Measurements from ENCODE around the gene POC1B.

POC1B gene

DNA sequence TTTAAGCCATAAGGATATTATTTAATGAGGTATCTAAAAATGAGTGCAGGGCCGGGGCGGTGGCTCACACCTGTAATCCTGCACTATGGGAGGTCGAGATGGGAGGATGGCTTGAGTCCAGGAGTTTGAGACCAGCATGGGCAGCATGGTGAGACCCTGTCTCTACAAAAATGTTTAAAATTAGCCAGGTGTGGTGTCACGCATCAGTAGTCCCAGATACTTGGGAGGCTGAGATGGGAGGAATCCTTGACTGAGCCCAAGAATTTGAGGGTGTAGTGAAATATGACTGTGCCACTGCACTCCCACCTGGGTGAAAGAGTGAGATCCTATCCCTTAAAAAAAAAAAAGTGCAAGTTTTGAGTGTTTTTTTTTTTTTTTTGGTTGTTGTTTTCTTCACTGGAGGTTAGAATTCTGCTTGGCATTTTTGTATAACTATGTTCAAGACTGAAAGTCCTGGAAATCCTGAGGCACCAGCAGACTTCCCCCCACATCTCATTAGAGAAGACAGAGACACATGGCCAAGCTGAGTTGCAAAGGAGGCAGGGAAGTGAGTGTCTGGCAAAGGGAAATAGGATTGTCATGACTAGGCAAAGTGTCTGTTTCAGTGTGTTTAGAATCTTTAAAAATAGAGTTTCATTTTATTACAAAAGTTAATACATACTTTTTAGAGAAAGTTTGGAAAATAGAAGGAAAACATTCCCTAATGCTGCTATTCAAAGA lies 120.1 kb downstream of the POC1B start:
- H3K36me3 ChIP-seq (ENCODE audit: insufficient read depth, low read depth, low read length): no peaks in the 10 kb centered on the region
- no peak overlapping the region for H3K4me3 ChIP-seq (ENCODE audit: low read length)
- H3K27ac ChIP-seq (ENCODE audit: low read length): no peak overlapping the region
- H3K27me3 ChIP-seq (ENCODE audit: insufficient read depth, low read length): no peaks in the 10 kb centered on the region
- H3K4me1 ChIP-seq (ENCODE audit: insufficient read depth, low read length): no peaks in the 10 kb centered on the region
- H3K9me3 ChIP-seq (ENCODE audit: insufficient read depth, low read depth, low read length): no peaks in the 10 kb centered on the region
- H3K9ac ChIP-seq (ENCODE audit: low read depth, low read length): no peak overlapping the region

- Histone ChIP-seq H3K4me3 (ENCODE audit: low read length) (no peak overlapping the region), H3K9ac (ENCODE audit: low read depth, low read length) (no peak overlapping the region), H3K9me3 (ENCODE audit: insufficient read depth, low read depth, low read length) (no peaks in the 10 kb centered on the region), H3K36me3 (ENCODE audit: insufficient read depth, low read depth, low read length) (no peaks in the 10 kb centered on the region), H3K27me3 (ENCODE audit: insufficient read depth, low read length) (no peaks in the 10 kb centered on the region), H3K4me1 (ENCODE audit: insufficient read depth, low read length) (no peaks in the 10 kb centered on the region), H3K27ac (ENCODE audit: low read length) (no peak overlapping the region)
These were observed 124.3 kb downstream of the POC1B start for GRCh38 chr12:89401433-89402058.

DNA sequence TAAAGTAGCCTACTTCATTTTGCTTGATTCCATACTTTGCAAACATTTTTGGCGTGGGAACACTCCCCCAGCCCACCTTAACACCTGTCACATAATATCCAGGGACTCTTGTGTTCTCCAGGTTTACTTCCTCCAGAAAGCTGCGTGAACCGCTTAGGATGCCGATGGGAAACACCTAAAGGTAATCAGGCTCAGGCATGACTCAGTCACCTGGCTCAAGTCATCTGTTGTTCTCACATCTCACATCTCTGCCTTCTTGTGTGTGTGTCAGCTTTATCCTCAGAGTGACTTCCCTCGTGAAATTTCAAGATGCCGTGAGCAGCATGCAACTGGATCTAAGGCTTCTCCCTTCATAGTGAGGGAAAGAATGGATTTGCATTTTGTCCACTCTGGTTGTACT lies 125.4 kb downstream of the POC1B start:
- Histone ChIP-seq H3K4me1 (ENCODE audit: insufficient read depth, low read length) (no peaks in the 10 kb centered on the region), H3K9me3 (ENCODE audit: insufficient read depth, low read depth, low read length) (no peaks in the 10 kb centered on the region), H3K27me3 (ENCODE audit: insufficient read depth, low read length) (no peaks in the 10 kb centered on the region), H3K4me3 (ENCODE audit: low read length) (no peak overlapping the region), H3K36me3 (ENCODE audit: insufficient read depth, low read depth, low read length) (no peaks in the 10 kb centered on the region), H3K9ac (ENCODE audit: low read depth, low read length) (no peak overlapping the region), H3K27ac (ENCODE audit: low read length) (no peak overlapping the region)

DNA sequence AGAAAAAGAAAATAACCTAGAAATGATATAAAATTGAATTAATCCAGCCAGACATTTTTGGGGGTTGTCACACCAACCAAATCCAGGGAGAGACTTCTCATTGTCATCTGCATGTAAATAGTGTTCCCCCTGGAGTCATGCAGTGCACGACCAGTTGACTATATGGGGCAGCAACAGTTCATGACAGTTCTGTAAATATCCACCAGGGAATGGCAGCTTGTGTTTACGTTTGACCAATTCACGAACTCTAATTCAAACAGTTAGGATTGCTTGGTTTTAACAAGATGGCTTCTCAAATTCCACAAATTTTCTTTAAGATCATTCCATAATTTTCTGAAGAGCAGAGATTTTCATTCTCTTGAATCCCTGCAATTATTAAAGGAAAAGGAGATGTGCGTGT lies 130.1 kb downstream of the POC1B start:
- H3K4me1 ChIP-seq (ENCODE audit: insufficient read depth, low read length): no peaks in the 10 kb centered on the region
- no peaks in the 10 kb centered on the region for H3K27me3 ChIP-seq (ENCODE audit: insufficient read depth, low read length)
- no peak overlapping the region for H3K4me3 ChIP-seq (ENCODE audit: low read length)
- no peaks in the 10 kb centered on the region for H3K36me3 ChIP-seq (ENCODE audit: insufficient read depth, low read depth, low read length)
- H3K27ac ChIP-seq (ENCODE audit: low read length): no peak overlapping the region
- no peak overlapping the region for H3K9ac ChIP-seq (ENCODE audit: low read depth, low read length)
- H3K9me3 ChIP-seq (ENCODE audit: insufficient read depth, low read depth, low read length): no peaks in the 10 kb centered on the region

DNA sequence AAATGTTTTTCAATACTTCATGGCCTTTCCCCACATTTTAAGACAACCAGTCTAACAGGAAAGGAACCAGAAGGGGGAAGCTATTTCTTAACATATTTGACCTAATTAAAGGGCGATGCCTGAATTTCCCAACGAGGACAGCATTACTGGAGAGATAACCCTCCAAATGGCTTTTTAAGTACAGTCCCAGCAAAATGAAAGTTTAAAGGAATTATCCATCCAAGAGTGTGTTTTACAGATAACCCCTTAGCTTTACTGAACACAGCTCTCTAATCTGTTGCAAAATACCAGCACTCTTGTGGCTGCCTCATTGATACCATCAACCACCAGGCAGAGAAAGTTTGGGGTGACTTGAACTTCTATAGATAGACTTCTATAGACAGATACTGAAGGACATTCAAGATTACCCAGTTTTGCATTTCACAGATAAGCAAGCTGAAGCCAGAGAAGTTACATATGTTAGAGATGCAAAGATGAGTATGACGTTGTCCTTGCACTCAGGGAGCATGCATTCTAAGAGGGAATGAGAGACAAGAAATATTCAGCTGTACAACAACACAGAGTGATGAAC lies 132.2 kb downstream of the POC1B start:
- Histone ChIP-seq H3K9me3 (ENCODE audit: insufficient read depth, low read depth, low read length) (no peaks in the 10 kb centered on the region), H3K27ac (ENCODE audit: low read length) (no peak overlapping the region), H3K27me3 (ENCODE audit: insufficient read depth, low read length) (no peaks in the 10 kb centered on the region), H3K9ac (ENCODE audit: low read depth, low read length) (no peak overlapping the region), H3K4me1 (ENCODE audit: insufficient read depth, low read length) (no peaks in the 10 kb centered on the region), H3K4me3 (ENCODE audit: low read length) (no peak overlapping the region), H3K36me3 (ENCODE audit: insufficient read depth, low read depth, low read length) (no peaks in the 10 kb centered on the region)

DNA sequence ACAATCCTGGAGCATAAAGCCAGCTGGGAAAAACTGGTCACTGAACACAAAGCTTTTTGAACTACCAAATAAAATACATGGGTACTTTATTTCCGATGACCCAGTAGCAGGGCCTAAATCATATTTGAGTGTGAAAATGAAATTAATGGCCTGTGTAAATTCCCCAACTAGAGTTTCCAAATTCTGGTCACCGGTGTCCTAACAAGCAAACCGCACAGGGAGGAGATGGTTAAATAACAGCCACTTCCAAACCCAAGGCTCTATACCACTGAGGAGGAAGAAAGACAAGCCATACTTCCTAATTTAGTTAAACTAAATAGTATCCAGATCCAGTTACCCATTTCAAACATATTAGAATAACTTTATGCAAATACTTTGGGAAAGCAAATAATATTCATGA lies 133.5 kb downstream of the POC1B start:
- Histone ChIP-seq H3K9ac (ENCODE audit: low read depth, low read length) (no peak overlapping the region), H3K4me1 (ENCODE audit: insufficient read depth, low read length) (no peaks in the 10 kb centered on the region), H3K36me3 (ENCODE audit: insufficient read depth, low read depth, low read length) (no peaks in the 10 kb centered on the region), H3K9me3 (ENCODE audit: insufficient read depth, low read depth, low read length) (no peaks in the 10 kb centered on the region), H3K27me3 (ENCODE audit: insufficient read depth, low read length) (no peaks in the 10 kb centered on the region), H3K27ac (ENCODE audit: low read length) (no peak overlapping the region), H3K4me3 (ENCODE audit: low read length) (no peak overlapping the region)

GRCh38 chr12:89391726-89392336 lies 134.0 kb downstream of the POC1B start:
- no peak overlapping the region for H3K27ac ChIP-seq (ENCODE audit: low read length)
- H3K36me3 ChIP-seq (ENCODE audit: insufficient read depth, low read depth, low read length): no peaks in the 10 kb centered on the region
- no peak overlapping the region for H3K9ac ChIP-seq (ENCODE audit: low read depth, low read length)
- H3K4me3 ChIP-seq (ENCODE audit: low read length): no peak overlapping the region
- H3K27me3 ChIP-seq (ENCODE audit: insufficient read depth, low read length): no peaks in the 10 kb centered on the region
- H3K9me3 ChIP-seq (ENCODE audit: insufficient read depth, low read depth, low read length): no peaks in the 10 kb centered on the region
- no peaks in the 10 kb centered on the region for H3K4me1 ChIP-seq (ENCODE audit: insufficient read depth, low read length)

- Histone ChIP-seq H3K36me3 (ENCODE audit: insufficient read depth, low read depth, low read length) (no peaks in the 10 kb centered on the region), H3K4me1 (ENCODE audit: insufficient read depth, low read length) (peaks cover 3% of the 10 kb centered on the region), H3K9me3 (ENCODE audit: insufficient read depth, low read depth, low read length) (no peaks in the 10 kb centered on the region), H3K27me3 (ENCODE audit: insufficient read depth, low read length) (no peaks in the 10 kb centered on the region), H3K4me3 (ENCODE audit: low read length) (no peak overlapping the region), H3K9ac (ENCODE audit: low read depth, low read length) (no peak overlapping the region), H3K27ac (ENCODE audit: low read length) (no peak overlapping the region)
These were observed 134.8 kb downstream of the POC1B start for GRCh38 chr12:89390802-89391673.

GRCh38 chr12:89389755-89390661 lies 135.8 kb downstream of the POC1B start:
- Histone ChIP-seq H3K27me3 (ENCODE audit: insufficient read depth, low read length) (no peaks in the 10 kb centered on the region), H3K36me3 (ENCODE audit: insufficient read depth, low read depth, low read length) (no peaks in the 10 kb centered on the region), H3K9ac (ENCODE audit: low read depth, low read length) (no peak overlapping the region), H3K27ac (ENCODE audit: low read length) (no peak overlapping the region), H3K9me3 (ENCODE audit: insufficient read depth, low read depth, low read length) (no peaks in the 10 kb centered on the region), H3K4me1 (ENCODE audit: insufficient read depth, low read length) (peaks cover 8% of the 10 kb centered on the region), H3K4me3 (ENCODE audit: low read length) (no peak overlapping the region)

DNA sequence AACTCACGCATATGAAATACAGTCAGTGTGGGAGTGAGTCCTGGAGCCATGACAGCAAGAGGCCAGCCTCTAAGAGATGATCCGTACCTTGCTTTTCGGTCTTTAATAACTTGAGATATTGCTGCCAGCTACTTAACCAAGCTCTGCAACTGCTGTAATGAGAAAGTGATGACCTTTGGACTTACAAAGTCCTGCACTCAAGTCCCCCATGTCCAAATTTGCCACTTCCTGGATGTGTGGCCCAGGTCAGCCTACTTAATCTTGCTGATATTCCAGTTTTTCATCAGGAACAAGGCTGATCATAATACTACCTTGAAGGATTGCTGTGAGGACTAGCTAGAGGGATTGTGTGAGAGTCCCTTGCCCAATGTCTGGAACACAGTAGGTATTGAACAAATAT lies 139.7 kb downstream of the POC1B start:
- Histone ChIP-seq H3K9me3 (ENCODE audit: insufficient read depth, low read depth, low read length) (no peaks in the 10 kb centered on the region), H3K4me3 (ENCODE audit: low read length) (no peak overlapping the region), H3K27me3 (ENCODE audit: insufficient read depth, low read length) (no peaks in the 10 kb centered on the region), H3K27ac (ENCODE audit: low read length) (no peak overlapping the region), H3K9ac (ENCODE audit: low read depth, low read length) (no peak overlapping the region; the same call in 1 of the 2 replicates), H3K4me1 (ENCODE audit: insufficient read depth, low read length) (peaks cover 26% of the 10 kb centered on the region), H3K36me3 (ENCODE audit: insufficient read depth, low read depth, low read length) (no peaks in the 10 kb centered on the region)
